NCI-H82 (cell line): ENCODE measurements around the gene ATF7.
A peak's percentile ranks its signal among the peaks of the same experiment; 100 is the strongest.
"Not testable (repeated sequence)": the region's sequence is repeated elsewhere in the genome, so short reads cannot be mapped to it uniquely, and the experiment has no call there.

Experiments
- DNase-seq: peaks from one replicate; lab custom pipeline; 2025; lab: John Stamatoyannopoulos, UW

The ATF7 gene

GRCh38 chr12:53594897-53595615 lies 31.1 kb downstream of the ATF7 start:
- no peak for DNase-seq

DNA sequence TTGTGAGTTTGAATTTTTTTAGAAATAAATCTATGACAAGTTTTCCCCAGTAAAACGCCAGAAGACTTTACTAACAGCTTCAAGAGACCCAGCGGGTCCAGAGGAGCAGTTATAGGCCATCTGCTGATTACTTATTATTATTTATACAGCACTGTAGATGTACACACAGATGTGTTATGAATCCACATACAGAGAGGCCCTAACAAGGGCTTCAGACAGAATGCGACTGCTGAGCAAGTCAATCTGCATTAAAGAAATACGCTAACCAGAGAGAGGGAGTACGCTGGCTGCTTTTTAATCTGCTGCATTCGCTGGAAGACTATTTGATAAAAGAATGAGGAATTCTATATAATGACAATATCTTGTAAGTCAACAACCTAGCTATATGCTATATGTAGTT lies 32.5 kb downstream of the ATF7 start:
- DNase-seq = no peak

GRCh38 chr12:53593031-53593430 lies 33.2 kb downstream of the ATF7 start:
- peak; percentile 17 for DNase-seq

GRCh38 chr12:53592426-53592825 lies 33.8 kb downstream of the ATF7 start:
- no peak for DNase-seq

DNA sequence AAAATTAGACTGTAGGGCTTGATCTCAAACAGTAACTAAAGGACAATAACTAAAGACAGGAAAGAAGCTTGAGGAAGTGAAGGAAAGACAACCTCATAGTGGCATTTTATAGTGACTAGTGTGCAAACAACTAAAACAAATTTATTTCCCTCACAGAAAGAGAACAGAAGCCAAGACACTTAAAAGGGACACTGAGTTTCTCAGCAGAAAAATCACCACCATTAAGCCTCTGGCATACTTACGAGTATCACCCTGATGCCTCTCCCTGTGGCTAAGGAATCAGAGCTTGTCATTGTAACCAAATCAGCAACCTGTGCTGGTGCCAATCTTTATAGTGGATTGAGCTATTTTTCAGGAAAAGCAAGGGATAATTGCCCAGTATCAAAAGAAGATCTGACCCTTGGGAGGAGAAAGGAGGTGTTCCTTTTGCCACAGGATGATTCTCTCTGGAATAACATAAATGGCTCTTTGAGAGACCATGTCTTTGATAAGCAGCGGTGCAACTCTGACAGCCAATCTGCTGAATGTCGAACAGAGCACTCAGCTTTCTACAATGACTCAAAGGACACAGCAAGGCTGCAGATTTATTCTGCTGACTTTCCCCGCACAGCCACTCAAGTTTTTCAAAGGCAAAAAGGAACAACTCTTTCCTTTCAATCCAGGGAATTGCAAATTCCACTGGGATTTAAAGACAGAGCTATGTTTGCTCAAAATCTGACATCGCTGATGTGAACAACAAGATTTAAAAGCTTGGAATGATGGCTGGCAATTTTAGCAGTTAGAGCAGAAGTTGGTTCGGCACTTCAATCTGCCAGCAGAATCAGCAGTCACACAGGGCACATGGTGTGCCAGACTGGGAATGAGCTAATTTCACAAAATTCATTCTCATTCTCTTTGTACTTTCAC lies 34.6 kb downstream of the ATF7 start:
- DNase-seq = peak; percentile 45

DNA sequence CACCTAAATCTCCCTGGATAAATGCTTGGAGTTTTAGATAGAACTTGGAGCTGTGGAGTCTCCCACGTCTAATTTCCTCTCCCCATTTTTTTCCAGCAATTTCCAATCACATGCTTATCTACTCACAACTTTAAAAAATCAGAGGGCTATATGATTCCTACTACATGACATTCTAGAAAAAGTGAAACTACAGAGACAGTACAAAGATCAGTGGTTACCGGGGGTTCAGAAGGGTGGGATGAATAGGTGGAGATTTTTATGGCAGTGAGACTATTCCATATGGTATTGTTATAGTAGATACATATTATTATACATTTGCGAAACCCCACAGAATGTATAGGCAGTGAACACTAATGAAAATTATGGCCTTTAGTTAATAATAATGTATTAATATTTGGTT lies 35.5 kb downstream of the ATF7 start:
- no peak for DNase-seq

DNA sequence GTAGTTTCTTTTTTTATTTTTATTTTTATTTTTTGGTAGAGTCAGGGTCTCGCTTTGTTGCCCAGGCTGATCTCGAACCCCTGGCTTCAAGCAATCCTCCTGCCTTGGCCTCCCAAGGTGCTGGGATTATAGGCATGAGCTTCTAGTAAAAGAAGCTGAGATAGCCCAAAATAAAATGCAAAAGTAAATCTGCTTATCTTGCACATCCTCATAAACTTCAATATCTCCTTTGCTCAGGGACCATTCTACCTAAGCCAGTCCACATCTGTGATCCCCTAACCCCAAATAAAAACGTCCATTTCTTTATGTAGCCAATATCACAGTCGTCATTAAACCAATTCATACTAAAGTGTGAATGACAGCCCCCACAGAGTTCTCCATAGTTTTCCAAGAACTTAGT lies 36.3 kb downstream of the ATF7 start:
- no peak for DNase-seq

DNA sequence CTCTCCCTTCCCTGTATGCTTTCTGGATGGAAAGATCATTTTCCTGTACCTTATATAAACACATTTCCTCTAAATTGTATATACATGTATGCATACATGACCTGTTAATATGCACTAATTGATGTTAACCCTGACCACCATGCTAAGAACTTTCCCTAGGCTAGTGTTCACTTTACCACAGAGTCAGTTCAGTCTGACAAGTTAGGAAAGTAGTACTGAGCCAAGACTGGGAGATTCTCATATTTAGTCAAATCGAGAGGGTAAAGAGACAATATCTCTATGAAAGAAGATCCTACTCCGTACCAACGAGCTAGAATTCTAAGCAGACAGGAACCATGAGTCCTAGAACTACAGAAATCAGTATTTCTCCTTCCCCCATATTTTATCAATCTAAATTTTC lies 36.8 kb downstream of the ATF7 start:
- no peak for DNase-seq

DNA sequence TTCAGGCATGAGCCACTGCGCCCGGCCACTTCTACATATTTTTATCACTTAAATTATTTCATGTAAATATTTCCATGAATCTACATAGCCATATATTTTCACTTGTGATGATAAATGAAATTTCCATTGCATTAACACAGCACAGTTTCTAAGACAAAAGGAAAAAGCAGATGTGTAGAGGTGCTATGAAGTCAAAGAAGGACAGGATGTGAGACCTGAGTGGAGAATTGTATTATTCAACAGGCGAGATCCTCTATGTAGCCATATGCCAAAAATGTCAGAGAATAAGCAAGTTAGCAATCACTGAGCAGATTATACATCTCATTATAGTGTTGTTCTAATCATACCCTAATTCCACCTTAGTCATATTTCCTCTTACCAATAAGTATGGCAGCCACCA lies 38.1 kb downstream of the ATF7 start:
- DNase-seq = no peak

GRCh38 chr12:53586745-53587144 lies 39.4 kb downstream of the ATF7 start:
- DNase-seq = no peak

DNA sequence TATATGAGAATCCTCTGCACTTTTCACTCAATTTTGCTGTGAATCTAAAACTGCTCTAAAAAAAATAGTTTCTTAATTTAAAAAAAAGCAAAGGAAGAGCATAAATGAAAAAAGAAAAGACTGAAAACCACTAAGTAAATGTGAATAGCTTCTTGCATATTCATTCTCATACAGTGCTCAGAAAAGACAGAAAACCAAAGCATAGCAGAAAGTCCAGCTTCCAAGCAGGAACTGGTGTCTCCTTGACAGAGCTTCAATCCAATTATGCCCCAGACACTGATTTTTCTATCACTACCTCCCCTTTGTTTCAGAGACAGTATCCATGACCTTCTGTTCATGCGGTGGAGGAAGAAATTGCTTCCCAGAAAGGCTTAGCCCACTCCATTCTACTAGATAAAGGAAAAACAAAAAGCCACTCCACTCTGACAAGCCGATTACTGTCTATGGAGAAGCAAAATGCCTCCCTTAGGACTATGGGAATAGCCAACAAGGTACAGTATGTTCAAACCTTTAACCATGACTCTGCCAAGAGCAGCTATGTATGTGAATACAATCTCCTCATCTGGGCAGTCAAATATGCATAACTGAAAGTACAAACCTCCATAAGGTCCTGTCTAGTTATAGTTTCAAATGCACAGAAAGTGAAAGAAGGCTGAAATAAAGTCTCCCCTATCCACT lies 40.6 kb downstream of the ATF7 start:
- DNase-seq = peak; percentile 97

DNA sequence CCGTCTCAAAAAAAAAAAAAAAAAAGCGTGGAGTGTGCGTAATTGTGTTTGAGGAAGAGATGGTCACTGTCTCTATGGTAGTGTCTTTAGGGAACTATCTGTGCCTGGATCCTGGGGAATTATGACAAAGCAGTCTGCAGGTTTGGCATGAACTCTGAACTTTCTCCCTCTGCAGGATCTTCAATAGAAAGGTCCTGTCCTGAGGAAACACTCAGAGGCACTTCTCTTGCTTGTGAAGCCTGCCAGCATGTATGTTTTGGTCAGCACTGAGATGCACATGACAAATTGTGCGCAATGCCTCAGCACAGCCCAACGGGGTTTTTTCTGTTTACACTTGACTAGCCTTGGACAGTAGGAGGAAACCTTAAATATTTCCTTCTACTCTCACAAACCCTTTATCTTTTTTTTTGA lies 46.6 kb downstream of the ATF7 start:
- DNase-seq = no peak

DNA sequence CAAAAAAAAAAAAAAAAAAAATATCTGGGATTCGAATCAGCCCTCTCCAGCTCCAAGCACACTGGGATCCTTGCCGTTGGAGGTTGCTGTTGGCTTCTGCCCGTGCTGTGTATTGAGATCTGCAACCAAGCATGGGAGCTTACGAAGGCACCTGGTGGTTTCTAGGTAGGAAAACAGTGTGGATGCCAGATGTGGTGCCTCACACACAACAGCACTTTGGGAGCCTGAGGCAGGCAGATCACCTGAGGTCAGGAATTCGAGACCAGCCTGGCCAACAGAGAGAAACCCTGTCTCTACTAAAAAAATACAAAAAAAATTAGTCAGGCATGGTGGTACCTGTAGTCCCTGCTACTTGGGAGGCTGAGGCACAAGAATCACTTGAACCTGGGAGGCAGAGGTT lies 47.4 kb downstream of the ATF7 start:
- DNase-seq = no peak

DNA sequence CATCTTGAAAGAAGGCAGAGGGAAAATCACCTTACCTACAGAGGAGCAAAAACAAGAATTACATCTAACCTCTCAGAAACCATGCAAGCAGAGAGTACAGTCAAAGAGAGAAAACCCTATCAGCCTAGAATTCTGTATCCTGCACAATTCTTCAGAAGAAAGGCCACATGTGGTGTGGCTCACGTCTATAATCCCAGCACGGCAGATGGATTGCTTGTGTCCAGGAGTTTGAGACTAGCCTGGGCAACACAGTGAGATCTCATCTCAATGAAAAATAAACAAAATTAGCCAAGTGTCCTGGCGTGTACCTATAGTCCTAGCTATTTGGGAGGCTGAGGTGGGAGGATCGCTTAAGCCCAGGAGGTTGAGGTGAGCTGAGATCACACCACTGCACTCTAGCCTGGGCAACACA lies 48.2 kb downstream of the ATF7 start:
- DNase-seq = peak; percentile 26

GRCh38 chr12:53575502-53576249 lies 50.5 kb downstream of the ATF7 start:
- DNase-seq = no peak

- no peak for DNase-seq
Measured at GRCh38 chr12:53572134-53572758, 53.9 kb downstream of the ATF7 start.

GRCh38 chr12:53571295-53571694 lies 54.9 kb downstream of the ATF7 start:
- DNase-seq = no peak

GRCh38 chr12:53568809-53569557 lies 57.2 kb downstream of the ATF7 start:
- DNase-seq = no peak

DNA sequence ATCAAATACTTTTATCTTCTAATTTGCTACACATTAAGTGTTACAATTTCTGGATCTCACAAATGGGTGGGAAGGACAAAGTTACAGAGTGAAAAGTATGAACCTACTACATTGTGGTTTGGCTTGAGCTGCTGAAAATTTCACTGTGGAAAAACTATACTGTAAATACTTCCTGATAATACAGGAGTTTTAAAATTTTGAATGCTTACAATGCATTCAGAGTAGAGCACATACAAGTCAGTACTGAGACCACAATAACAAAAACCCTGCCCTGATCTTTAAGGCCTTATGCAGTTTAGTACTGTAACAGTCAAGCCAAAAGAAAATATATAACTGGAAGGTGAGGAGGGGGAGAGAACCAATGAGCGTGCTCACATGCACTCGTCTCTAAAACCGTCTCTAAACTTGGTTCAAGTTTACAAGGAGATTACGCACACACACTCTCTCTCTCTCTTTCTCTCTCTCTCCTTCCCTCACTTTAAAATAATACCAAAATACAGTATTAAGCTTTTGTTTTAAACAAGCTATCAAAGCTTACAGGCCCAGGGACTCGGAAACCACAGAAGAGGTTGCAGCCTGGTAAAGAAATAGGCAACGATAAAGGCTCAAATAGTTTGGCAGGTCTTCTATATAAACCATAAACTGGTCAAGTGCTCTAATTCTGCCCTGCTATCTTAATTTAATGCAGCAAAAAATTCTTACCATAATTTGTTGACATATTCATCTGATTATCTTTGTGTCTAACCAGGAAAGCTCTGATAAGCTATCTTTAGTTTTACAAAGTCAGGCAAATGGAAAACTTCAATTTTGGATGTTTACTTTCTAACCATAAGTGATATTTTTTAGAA lies 58.0 kb downstream of the ATF7 start:
- DNase-seq = no peak

DNA sequence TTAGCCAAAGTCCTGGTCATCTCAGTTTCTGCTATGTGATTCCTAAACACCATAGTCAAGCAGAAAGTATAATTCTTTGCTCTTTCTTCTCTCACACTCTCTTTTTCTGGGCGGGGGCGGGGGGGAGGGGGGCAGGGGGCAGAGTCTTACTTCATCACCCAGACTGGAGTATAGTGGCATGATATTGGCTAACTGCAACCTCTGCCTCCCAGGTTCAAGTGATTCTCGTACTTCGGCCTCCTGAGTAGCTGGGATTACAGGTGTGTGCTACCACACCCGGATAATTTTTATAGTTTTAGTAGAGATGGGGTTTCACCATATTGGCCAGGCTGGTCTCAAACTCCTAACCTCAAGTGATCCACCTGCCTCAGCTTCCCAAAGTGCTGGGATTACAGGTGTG lies 60.8 kb downstream of the ATF7 start:
- not testable (repeated sequence) for DNase-seq
